ENCODE measurements around the gene MRPL16. TPM values are rescaled to one million over a fixed set of nuclear protein-coding genes. Genes with fewer than 3 reads are reported as not detected.
A peak's percentile ranks its signal among the peaks of the same experiment; 100 is the strongest.
"Not testable (repeated sequence)": the region's sequence is repeated elsewhere in the genome, so short reads cannot be mapped to it uniquely, and the experiment has no call there.

The MRPL16 gene
- 25.7 and 29.3 TPM in 2 replicates for total RNA-seq (ENCODE audit: low replicate concordance)

DNA sequence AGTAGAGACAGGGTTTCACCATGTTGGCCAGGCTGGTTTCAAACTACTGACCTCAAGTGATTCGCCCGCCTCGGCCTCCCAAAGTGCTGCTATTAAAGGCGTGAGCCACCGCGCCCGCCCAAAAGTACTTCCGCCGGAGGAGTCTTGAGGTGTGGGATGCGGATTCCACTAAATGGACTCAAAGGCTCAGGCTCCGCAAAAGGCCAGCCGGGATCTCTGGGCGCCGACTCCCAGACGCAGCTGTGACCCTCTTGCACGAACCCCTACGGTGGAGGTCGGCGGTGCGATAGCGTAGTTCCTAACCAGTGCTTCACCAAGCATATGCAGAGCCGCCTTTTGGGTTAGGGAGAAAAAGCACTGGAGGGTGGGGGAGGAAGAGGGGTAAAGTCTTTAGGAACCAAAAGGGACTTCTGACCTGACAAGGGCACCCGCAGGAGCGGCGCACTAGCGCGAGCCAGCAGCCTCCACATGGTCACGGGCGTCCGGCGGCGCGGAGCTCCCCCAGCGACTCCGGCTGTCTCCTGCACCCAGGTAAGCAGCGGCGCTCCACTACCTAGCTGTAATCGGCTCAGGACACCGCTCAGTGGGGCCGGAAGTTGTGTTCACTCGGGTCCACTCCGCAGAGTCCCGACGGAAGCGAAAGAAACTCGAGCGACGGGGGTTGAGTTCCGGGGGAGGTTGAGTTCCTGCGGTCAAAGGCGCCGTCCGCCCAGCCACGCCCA, at the start of gene MRPL16:
Gene MRPL16, minus strand, starts transcription at position 590 of the 722 bp plus-strand sequence. Its CDS starts 120 bp downstream, at position 470.
- TF ChIP-seq, protein P1, sequence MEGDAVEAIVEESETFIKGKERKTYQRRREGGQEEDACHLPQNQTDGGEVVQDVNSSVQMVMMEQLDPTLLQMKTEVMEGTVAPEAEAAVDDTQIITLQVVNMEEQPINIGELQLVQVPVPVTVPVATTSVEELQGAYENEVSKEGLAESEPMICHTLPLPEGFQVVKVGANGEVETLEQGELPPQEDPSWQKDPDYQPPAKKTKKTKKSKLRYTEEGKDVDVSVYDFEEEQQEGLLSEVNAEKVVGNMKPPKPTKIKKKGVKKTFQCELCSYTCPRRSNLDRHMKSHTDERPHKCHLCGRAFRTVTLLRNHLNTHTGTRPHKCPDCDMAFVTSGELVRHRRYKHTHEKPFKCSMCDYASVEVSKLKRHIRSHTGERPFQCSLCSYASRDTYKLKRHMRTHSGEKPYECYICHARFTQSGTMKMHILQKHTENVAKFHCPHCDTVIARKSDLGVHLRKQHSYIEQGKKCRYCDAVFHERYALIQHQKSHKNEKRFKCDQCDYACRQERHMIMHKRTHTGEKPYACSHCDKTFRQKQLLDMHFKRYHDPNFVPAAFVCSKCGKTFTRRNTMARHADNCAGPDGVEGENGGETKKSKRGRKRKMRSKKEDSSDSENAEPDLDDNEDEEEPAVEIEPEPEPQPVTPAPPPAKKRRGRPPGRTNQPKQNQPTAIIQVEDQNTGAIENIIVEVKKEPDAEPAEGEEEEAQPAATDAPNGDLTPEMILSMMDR (IDR thresholded peaks at IDR 0.05; ENCODE audit: insufficient read depth, low read length) = no peak
- H3K4me3 ChIP-seq (ENCODE audit: low read depth, low read length) = peak within 1 kb of the TSS; percentile 100
- DNase-seq (ENCODE audit: low read depth) = peak; percentile 90

DNA sequence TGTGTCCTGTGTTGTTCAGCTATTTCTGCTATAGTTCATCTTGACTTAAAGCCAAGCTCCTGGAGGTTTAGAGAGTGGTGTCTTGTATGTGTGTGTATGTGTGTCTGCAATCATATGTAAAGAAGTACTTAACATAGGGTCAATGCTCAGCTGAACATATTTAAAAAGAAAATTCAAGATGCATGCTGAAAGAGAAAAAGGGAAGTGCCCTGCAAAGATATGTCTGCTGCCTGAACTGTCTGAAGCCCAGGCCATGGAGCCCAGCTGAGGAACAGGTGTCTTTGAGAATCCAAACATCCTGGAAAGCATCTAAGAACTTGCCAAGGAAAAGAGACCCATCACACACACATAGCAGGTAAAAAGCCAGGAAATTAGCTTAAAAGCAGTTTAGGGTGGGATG, 49.1 kb upstream of the MRPL16 start:
- DNase-seq (ENCODE audit: low read depth) = no peak
- H3K4me3 ChIP-seq (ENCODE audit: low read depth, low read length) = no peak overlapping the region
- TF ChIP-seq, protein P1 (IDR thresholded peaks at IDR 0.05; ENCODE audit: insufficient read depth, low read length) = no peak

DNA sequence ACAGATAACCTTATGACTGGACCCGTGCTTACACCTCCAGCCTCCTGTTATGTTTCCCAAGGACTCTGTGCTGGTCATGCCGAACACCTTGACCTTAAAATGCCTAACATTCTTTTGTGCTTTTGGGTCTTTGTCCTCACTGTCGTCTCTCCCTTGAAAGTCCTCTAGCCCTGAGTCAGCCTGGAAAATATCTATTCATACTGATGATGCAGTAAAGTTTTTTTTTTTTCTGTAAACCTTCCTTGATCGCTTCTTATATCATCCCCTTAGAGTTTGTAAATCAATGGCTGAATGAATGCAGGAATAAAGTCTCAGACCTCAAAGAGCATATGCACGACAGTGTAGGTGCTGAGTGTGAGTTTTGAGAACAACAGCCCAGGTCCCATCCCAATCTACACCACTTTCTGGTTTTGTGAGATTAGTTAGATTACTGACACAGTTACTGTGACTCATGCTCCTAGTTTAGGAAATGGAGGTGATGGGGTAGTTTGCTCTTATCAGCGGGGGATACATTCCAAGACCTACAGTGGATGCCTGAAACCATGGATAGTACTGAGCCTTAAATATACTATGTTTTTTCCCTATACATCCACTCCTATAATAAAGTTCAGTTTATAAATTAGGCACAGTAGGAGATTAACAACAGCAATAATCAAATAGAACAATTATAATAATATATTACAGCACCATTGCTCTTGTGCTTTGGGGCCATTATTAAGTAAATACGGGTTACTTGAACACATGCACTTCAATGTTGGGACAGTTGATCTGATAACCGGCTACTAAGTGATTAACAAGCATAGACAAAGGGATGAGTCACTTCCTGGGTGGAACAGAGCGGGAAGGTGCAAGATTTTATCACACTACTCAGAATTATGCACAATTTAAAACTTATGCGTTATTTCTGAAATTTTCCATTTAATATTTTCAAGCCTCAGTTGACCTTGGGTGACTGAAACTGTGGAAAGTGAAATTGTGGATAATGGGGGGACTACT, 47.2 kb upstream of the MRPL16 start:
- no peak for DNase-seq (ENCODE audit: low read depth)
- no peak overlapping the region for H3K4me3 ChIP-seq (ENCODE audit: low read depth, low read length)
- TF ChIP-seq, protein P1 (IDR thresholded peaks at IDR 0.05; ENCODE audit: insufficient read depth, low read length) = no peak

DNA sequence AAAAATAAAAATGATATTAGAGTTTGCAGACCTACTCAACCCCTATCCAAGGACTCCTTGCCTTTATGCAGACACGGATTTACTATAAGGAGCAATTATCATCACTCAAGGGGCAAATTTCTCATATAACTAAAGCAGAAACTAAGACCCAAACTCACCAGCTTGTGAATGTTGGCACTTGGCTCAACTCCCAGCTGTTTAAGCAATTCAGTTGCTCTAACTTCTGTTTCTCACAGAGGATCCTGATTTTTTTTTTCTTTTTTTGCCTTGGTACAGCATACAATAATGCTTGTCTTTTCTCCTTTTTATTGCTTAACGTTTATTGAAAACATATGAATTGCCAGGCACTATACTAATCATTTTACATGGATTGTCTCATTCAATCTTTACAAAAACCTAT, 44.3 kb upstream of the MRPL16 start:
- TF ChIP-seq, protein P1 (IDR thresholded peaks at IDR 0.05; ENCODE audit: insufficient read depth, low read length) = no peak
- DNase-seq (ENCODE audit: low read depth) = no peak
- H3K4me3 ChIP-seq (ENCODE audit: low read depth, low read length) = no peak overlapping the region

DNA sequence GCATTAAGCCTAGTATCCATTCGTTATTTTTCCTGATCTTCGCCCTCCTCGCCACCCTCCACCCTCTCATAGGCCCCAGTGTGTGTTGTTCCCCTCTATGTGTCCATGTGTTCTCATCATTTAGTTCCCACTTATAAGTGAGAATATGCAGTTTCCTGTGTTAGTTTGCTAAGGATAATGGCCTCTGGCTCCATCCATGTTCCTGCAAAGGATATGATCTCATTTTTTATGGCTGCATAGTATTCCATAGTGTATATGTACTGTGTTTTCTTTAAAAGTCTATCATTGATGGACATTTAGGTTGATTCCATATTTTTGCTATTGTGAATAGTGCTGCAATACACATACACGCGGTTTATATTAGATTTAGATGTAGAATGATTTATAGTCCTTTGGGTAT, 40.8 kb upstream of the MRPL16 start:
- not testable (repeated sequence) for DNase-seq (ENCODE audit: low read depth)

DNA sequence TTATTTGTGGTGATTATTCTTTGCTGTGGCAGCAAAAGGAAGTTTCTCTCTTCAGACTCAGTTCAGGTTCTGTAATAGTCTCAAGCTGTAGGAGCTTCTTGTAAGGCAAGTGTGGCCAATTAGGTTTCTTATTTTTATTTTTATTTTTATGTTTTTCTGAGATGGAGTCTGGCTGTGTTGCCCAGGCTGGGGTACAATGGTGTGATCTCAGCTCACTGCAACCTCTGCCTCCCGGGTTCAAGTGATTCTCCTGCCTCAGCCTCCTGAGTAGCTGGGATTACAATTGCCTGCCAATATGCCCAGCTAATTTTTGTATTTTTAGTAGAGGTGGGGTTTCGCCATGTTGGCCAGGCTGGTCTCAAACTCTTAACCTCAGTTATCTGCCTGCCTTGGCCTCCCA, 39.0 kb upstream of the MRPL16 start:
- DNase-seq (ENCODE audit: low read depth); H3K4me3 ChIP-seq (ENCODE audit: low read depth, low read length): not testable (repeated sequence)

More for the DNA sequence above, 40.8 kb upstream of the MRPL16 start:
- H3K4me3 ChIP-seq (ENCODE audit: low read depth, low read length) = not testable (repeated sequence)

DNA sequence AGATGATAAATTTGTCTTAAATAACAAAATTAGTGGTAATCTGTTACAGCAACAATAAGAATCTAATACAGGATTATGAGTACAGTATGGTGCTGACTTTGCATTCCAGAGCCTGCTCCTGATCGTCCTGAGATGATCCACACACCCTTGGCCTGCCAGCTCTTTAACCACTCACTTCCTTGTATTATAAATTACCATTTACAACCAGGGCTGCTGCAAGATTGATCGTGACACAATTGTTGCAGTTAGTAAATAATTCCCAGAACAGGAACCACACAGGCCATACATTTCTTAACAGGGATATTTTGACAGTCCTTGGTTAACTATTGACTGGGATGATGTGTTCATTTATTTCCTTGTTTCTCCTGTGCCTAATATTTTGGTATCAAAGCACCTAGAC, 38.6 kb upstream of the MRPL16 start:
- no peak for DNase-seq (ENCODE audit: low read depth)
- TF ChIP-seq, protein P1 (IDR thresholded peaks at IDR 0.05; ENCODE audit: insufficient read depth, low read length) = no peak
- H3K4me3 ChIP-seq (ENCODE audit: low read depth, low read length) = no peak overlapping the region

DNA sequence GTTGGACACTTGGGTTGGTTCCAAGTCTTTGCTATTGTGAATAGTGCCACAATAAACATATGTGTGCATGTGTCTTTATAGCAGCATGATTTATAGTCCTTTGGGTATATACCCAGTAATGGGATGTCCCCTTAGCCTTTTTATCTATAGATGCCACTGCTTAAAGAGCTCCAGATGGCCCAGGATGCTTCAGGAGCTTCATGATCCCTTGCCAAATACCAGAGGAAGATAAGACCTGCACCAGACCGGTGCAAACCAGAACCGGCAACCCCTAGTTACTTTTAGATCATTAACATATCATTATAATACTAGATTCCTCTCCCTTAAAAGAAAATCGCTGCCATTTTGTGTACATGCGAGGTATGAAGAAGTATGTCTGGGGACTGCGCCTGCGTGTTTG, 37.9 kb upstream of the MRPL16 start:
- not testable (repeated sequence) for H3K4me3 ChIP-seq (ENCODE audit: low read depth, low read length); DNase-seq (ENCODE audit: low read depth)

Measured in fibroblast of the aortic adventitia (primary cell).